ENCODE data around the gene IPO9. TPM values are rescaled to one million over a fixed set of nuclear protein-coding genes. Genes with fewer than 3 reads are reported as not detected.
"Not testable (repeated sequence)": the region's sequence is repeated elsewhere in the genome, so short reads cannot be mapped to it uniquely, and the experiment has no call there.

Gene IPO9
- polyA plus RNA-seq, 1 donor = 29.5 TPM

DNA sequence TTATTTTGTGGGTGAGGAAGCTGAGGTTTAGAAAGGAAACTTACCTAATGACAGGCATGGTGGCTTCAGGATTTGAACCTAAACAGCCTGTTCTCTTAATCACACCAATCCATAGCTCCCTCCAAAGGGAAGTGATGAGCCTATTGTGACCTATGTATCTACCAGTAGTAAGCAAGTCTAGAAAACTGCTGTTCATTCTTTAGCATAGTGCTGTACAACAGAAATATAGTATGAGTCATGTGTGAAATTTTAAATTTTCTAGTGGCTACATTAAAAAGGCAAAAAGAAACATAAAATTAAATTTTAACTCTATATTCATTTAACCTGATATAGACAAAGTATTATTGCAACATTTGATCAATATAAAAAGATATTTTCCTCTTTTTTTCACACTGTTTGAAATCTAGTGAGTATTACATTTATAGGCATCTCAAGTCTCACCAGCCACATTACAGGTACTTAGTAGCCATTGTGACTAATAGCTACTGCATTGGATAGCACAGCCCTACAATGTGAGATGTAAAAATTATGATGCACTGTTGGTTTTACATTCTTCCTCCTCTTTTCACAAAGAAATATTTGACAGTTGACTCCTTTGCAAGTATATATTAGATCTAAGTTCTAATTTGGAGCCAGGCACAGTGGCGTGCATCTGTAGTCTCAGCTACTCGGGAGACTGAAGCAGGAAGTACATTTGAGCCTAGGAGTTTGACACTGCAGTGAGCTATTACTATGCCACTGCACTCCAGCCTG, 16.6 kb downstream of the IPO9 start:
- Histone ChIP-seq H3K9me3 (ENCODE audit: control insufficient read depth, low read depth, low read length) (no peaks in the 10 kb centered on the region), H3K27ac (ENCODE audit: low read length) (no peak overlapping the region), H3K27me3 (ENCODE audit: control insufficient read depth, insufficient read depth, low read length) (no peaks in the 10 kb centered on the region), H3K36me3 (ENCODE audit: control insufficient read depth, insufficient read depth, low read length) (peaks cover 27% of the 10 kb centered on the region), H3K4me1 (ENCODE audit: control insufficient read depth, insufficient read depth, low read length) (no peaks in the 10 kb centered on the region), H3K4me3 (ENCODE audit: low read length) (no peak overlapping the region)
- no CpG with 5 or more reads among the region's 2 CpGs for WGBS (ENCODE audit: insufficient coverage, low lambda C conversion rate)
- DNase-seq = no peak

DNA sequence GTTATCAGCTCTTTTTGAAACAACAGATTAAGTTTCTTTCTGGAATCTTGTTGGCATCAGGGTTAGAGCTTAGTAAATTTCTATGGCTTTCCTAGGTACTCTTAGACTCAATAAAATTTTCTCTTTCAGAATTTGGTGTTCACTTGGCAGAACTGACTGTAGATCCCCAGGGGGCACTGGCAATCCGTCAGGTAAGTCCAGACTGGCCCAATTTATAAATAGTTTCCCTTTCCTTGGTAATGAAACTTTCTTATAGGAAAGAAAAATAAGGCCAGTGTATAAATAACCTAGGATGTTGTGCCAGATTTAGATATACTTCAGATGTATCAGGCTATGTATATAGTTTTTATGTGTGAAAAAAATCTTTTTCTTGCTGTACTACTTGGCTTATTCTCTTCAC, 18.2 kb downstream of the IPO9 start:
- Histone ChIP-seq H3K27me3 (ENCODE audit: control insufficient read depth, insufficient read depth, low read length) (no peaks in the 10 kb centered on the region), H3K4me1 (ENCODE audit: control insufficient read depth, insufficient read depth, low read length) (no peaks in the 10 kb centered on the region), H3K4me3 (ENCODE audit: low read length) (no peak overlapping the region), H3K27ac (ENCODE audit: low read length) (no peak overlapping the region), H3K36me3 (ENCODE audit: control insufficient read depth, insufficient read depth, low read length) (peaks cover 37% of the 10 kb centered on the region), H3K9me3 (ENCODE audit: control insufficient read depth, low read depth, low read length) (no peaks in the 10 kb centered on the region)
- DNase-seq = no peak
- no CpG with 5 or more reads among the region's 1 CpG for WGBS (ENCODE audit: insufficient coverage, low lambda C conversion rate)

DNA sequence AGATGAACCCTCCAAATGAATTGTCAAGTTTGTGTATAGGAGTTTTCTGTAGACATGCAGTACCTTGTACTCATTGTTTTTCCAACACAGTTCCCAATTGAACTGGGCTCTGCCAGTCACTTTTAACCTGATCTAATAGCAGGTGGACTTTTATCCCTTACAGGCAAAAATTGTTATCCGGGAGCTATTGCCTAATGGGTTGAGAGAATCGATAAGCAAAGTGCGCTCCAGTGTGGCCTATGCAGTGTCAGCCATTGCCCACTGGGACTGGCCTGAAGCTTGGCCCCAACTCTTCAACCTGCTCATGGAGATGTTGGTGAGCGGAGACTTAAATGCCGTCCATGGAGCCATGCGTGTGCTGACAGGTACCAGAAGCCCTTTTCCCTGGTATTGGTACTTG, 19.3 kb downstream of the IPO9 start:
- H3K4me1 ChIP-seq (ENCODE audit: control insufficient read depth, insufficient read depth, low read length) = no peaks in the 10 kb centered on the region
- H3K9me3 ChIP-seq (ENCODE audit: control insufficient read depth, low read depth, low read length) = no peaks in the 10 kb centered on the region

DNA sequence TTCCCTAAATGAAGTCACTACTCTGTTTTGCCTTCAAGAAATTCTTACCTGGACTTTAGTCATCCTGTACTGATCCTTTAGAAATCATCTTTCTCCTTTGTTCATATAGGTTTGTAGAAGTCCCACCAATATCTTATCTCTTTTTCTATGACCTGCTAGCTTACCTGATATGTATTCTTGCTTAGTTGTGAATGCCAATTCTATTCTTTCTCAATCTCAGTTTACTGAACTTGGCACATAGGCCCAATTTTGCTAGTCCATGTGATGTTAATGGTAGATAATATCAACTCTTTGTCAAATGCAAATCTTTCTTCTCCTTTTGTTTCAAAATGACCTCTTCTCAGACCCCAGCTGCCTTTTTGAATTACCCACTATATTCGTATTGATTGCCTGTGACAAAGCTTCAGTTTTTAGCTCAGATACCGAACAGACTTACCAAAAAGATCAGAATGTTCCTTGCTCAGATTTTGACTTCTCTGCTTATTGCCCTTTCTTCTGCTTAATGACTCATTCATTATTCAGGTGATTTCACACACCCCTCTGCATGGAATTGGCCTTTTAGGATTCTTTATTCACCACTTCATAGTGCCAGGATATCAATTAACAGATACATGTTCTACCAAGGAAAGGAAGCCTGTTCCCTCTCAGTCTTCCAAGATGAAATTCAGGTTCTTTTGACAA, 20.6 kb downstream of the IPO9 start:
- Histone ChIP-seq H3K4me3 (ENCODE audit: low read length) (no peak overlapping the region), H3K27ac (ENCODE audit: low read length) (no peak overlapping the region), H3K27me3 (ENCODE audit: control insufficient read depth, insufficient read depth, low read length) (no peaks in the 10 kb centered on the region), H3K9me3 (ENCODE audit: control insufficient read depth, low read depth, low read length) (no peaks in the 10 kb centered on the region), H3K4me1 (ENCODE audit: control insufficient read depth, insufficient read depth, low read length) (no peaks in the 10 kb centered on the region), H3K36me3 (ENCODE audit: control insufficient read depth, insufficient read depth, low read length) (peaks cover 57% of the 10 kb centered on the region)
- no peak for DNase-seq
- WGBS (ENCODE audit: insufficient coverage, low lambda C conversion rate) = 94% methylated on average over 2 of the region's 2 CpGs

More for the DNA sequence above, 19.3 kb downstream of the IPO9 start:
- Histone ChIP-seq H3K4me3 (ENCODE audit: low read length) (no peak overlapping the region), H3K27me3 (ENCODE audit: control insufficient read depth, insufficient read depth, low read length) (no peaks in the 10 kb centered on the region), H3K27ac (ENCODE audit: low read length) (no peak overlapping the region), H3K36me3 (ENCODE audit: control insufficient read depth, insufficient read depth, low read length) (peaks cover 44% of the 10 kb centered on the region)
- no peak for DNase-seq
- no CpG with 5 or more reads among the region's 6 CpGs for WGBS (ENCODE audit: insufficient coverage, low lambda C conversion rate)

DNA sequence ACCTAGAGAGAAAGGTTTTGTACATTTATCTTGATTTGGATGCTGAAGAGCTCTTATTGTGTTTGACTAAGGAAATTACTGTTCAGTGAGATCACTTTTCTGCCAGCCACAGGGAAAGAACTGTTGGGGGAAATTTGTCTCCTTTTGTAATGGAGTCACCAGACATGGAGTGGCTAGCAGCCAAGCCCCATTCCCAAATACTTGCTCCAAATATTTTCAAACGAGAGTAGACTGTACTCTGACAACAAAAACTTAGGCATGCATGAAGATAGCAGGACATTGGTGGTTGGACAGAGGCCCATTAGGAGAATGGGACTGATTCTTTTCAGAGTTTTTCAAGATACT, 21.1 kb downstream of the IPO9 start:
- H3K27me3 ChIP-seq (ENCODE audit: control insufficient read depth, insufficient read depth, low read length) = no peaks in the 10 kb centered on the region
- no peaks in the 10 kb centered on the region for H3K4me1 ChIP-seq (ENCODE audit: control insufficient read depth, insufficient read depth, low read length)
- DNase-seq = peak in 1 of 2 donors; percentile 14
- no peaks in the 10 kb centered on the region for H3K9me3 ChIP-seq (ENCODE audit: control insufficient read depth, low read depth, low read length)
- no peak overlapping the region for H3K27ac ChIP-seq (ENCODE audit: low read length)
- no peak overlapping the region for H3K4me3 ChIP-seq (ENCODE audit: low read length)
- 67% methylated on average over 1 of the region's 1 CpG for WGBS (ENCODE audit: insufficient coverage, low lambda C conversion rate)
- peaks cover 62% of the 10 kb centered on the region for H3K36me3 ChIP-seq (ENCODE audit: control insufficient read depth, insufficient read depth, low read length)

DNA sequence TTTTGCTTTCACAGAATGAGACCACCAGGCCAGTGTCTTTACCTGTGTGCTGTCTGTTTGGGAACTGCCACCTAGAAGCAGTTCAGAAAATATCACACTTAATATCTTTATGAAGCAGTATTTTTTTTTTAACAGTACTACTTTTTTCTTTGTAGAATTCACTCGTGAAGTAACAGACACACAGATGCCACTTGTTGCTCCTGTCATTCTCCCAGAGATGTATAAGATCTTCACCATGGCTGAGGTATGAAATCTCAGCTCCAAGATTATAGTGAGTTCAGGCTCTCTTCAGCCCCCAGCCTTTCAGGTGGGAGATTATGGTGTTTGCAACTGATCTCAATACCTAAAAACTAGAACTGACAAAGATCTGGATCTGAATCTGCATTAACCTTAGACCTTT, 23.0 kb downstream of the IPO9 start:
- no peak for DNase-seq
- H3K36me3 ChIP-seq (ENCODE audit: control insufficient read depth, insufficient read depth, low read length) = peaks cover 79% of the 10 kb centered on the region
- no peaks in the 10 kb centered on the region for H3K27me3 ChIP-seq (ENCODE audit: control insufficient read depth, insufficient read depth, low read length)
- no peak overlapping the region for H3K27ac ChIP-seq (ENCODE audit: low read length)
- H3K4me1 ChIP-seq (ENCODE audit: control insufficient read depth, insufficient read depth, low read length) = no peaks in the 10 kb centered on the region
- no CpG with 5 or more reads among the region's 1 CpG for WGBS (ENCODE audit: insufficient coverage, low lambda C conversion rate)
- no peak overlapping the region for H3K4me3 ChIP-seq (ENCODE audit: low read length)
- H3K9me3 ChIP-seq (ENCODE audit: control insufficient read depth, low read depth, low read length) = no peaks in the 10 kb centered on the region

DNA sequence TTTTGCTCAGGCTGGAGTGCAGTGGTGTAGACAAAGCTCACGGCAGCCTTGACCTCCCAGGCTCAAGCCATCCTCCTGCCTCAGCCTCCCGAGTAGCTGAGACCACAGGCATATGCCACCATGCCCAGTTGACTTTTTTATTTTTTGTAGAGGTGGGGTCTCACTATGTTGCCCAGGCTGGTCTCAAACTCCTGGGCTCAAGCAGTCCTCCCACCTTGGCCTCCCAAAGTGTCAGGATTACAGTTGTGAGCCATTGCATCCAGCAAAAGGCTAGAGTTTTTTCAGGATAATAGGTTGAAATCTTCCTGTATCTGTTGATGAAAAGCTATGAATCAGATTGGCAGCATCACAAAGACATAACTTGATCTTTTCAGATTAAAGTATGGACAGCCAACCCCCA, 27.8 kb downstream of the IPO9 start:
- not testable (repeated sequence) for DNase-seq; H3K4me3 ChIP-seq (ENCODE audit: low read length); H3K27ac ChIP-seq (ENCODE audit: low read length); H3K27me3 ChIP-seq (ENCODE audit: control insufficient read depth, insufficient read depth, low read length); H3K9me3 ChIP-seq (ENCODE audit: control insufficient read depth, low read depth, low read length); H3K4me1 ChIP-seq (ENCODE audit: control insufficient read depth, insufficient read depth, low read length)
- no CpG with 5 or more reads among the region's 2 CpGs for WGBS (ENCODE audit: insufficient coverage, low lambda C conversion rate)
- H3K36me3 ChIP-seq (ENCODE audit: control insufficient read depth, insufficient read depth, low read length) = peaks cover 81% of the 10 kb centered on the region

DNA sequence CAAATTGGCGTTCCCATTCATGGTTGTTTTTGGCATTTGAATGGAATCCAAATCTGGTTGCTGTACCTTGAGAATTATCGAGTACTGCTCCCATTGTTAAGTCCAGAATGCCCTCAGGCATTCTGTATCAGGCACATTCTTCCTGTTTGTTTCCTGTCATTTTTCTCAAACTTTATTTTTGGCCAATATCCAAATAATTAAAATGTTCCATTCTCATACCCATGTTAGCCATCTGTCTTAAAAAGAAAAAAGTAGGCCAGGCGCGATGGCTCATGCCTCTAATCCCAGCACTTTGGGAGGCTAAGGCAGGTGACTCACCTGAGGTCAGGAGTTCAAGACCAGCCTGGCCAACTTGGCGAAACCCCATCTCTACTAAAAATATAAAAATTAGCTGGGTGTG, 30.5 kb downstream of the IPO9 start:
- Histone ChIP-seq H3K36me3 (ENCODE audit: control insufficient read depth, insufficient read depth, low read length) (peaks cover 67% of the 10 kb centered on the region), H3K4me1 (ENCODE audit: control insufficient read depth, insufficient read depth, low read length) (no peaks in the 10 kb centered on the region), H3K4me3 (ENCODE audit: low read length) (no peak overlapping the region), H3K27ac (ENCODE audit: low read length) (no peak overlapping the region), H3K9me3 (ENCODE audit: control insufficient read depth, low read depth, low read length) (no peaks in the 10 kb centered on the region), H3K27me3 (ENCODE audit: control insufficient read depth, insufficient read depth, low read length) (no peaks in the 10 kb centered on the region)
- no peak for DNase-seq
- WGBS (ENCODE audit: insufficient coverage, low lambda C conversion rate) = no CpG with 5 or more reads among the region's 5 CpGs

DNA sequence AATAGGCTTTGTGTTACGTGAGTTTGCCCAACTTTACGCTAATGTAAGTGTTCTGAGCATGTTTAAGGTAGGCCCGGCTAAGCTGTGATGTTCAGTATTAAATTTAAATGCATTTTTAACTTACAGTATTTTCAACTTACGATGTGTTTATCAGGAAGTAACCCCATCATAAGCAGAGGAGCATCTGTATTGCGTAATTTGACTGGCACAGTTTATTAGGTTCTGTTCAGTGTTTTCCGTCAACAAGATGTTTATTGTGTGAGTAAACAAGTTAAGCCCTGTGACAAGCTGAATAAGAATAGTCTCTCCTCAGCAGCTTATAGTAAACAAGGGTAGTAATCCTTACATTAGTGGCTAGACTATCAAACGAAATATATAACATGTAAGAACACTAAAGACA, 32.5 kb downstream of the IPO9 start:
- Histone ChIP-seq H3K27me3 (ENCODE audit: control insufficient read depth, insufficient read depth, low read length) (no peaks in the 10 kb centered on the region), H3K27ac (ENCODE audit: low read length) (no peak overlapping the region), H3K4me3 (ENCODE audit: low read length) (no peak overlapping the region), H3K4me1 (ENCODE audit: control insufficient read depth, insufficient read depth, low read length) (no peaks in the 10 kb centered on the region), H3K9me3 (ENCODE audit: control insufficient read depth, low read depth, low read length) (no peaks in the 10 kb centered on the region), H3K36me3 (ENCODE audit: control insufficient read depth, insufficient read depth, low read length) (peaks cover 58% of the 10 kb centered on the region)
- 98% methylated on average over 6 of the region's 7 CpGs for WGBS (ENCODE audit: insufficient coverage, low lambda C conversion rate)
- DNase-seq = no peak

DNA sequence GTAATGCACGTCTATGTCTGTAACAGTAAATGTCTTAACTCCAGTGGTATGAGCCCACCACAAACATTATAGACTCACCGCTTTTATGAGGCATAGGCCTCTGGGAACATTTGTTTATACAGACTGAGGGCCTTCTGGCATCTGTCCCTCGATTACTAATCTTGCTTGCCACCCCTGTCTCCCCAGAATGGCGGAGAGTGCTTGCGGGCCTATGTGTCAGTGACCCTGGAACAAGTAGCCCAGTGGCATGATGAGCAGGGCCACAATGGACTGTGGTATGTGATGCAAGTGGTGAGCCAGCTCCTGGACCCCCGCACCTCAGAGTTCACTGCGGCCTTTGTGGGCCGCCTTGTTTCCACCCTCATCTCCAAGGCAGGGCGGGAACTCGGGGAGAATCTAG, 41.4 kb downstream of the IPO9 start:
- Histone ChIP-seq H3K4me3 (ENCODE audit: low read length) (no peak overlapping the region), H3K9me3 (ENCODE audit: control insufficient read depth, low read depth, low read length) (no peaks in the 10 kb centered on the region), H3K27ac (ENCODE audit: low read length) (no peak overlapping the region), H3K4me1 (ENCODE audit: control insufficient read depth, insufficient read depth, low read length) (no peaks in the 10 kb centered on the region), H3K36me3 (ENCODE audit: control insufficient read depth, insufficient read depth, low read length) (peaks cover 77% of the 10 kb centered on the region), H3K27me3 (ENCODE audit: control insufficient read depth, insufficient read depth, low read length) (no peaks in the 10 kb centered on the region)
- WGBS (ENCODE audit: insufficient coverage, low lambda C conversion rate) = 100% methylated on average over 2 of the region's 10 CpGs
- no peak for DNase-seq

DNA sequence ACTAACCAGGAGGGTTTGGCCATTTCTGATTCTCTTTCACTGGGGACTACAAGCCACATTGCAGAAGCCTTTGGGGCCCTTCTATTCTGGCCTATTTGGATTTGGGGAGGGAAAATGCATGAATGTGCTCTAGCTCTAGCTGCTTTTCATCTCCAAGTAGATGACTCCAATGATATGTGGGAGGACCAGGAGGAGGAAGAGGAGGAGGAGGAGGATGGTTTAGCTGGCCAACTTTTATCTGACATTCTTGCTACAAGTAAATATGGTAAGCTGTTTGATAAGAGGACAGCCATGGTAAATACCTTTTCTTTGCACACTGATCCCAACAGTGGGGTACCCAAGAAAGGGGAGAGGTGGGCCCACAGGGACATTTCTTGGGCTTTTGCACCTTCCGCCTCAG, 45.7 kb downstream of the IPO9 start:
- no peak for DNase-seq
- H3K9me3 ChIP-seq (ENCODE audit: control insufficient read depth, low read depth, low read length) = no peaks in the 10 kb centered on the region
- H3K27ac ChIP-seq (ENCODE audit: low read length) = no peak overlapping the region
- H3K27me3 ChIP-seq (ENCODE audit: control insufficient read depth, insufficient read depth, low read length) = no peaks in the 10 kb centered on the region
- H3K4me1 ChIP-seq (ENCODE audit: control insufficient read depth, insufficient read depth, low read length) = no peaks in the 10 kb centered on the region
- peaks cover 60% of the 10 kb centered on the region for H3K36me3 ChIP-seq (ENCODE audit: control insufficient read depth, insufficient read depth, low read length)
- no peak overlapping the region for H3K4me3 ChIP-seq (ENCODE audit: low read length)
- no CpG with 5 or more reads among the region's 1 CpG for WGBS (ENCODE audit: insufficient coverage, low lambda C conversion rate)

Data from large intestine (tissue), 3 donors.